ENCODE results near the gene NMNAT2.

The NMNAT2 gene

GRCh38 chr1:183247931-183248330 is 170.2 kb downstream of the NMNAT2 start:
- H3K4me2 ChIP-seq (ENCODE audit: insufficient read depth, low read length, poor library complexity, severe bottlenecking): no peak overlapping the region
- H3K4me1 ChIP-seq (ENCODE audit: control insufficient read depth in 2 of 2, insufficient read depth in 1 of 2, low read depth in 1 of 2, low read length in 2 of 2): no peaks in the 10 kb centered on the region
- no peak overlapping the region for H2BK120ac ChIP-seq (ENCODE audit: low read depth, low read length)
- no CpG with 5 or more reads among the region's 1 CpG for WGBS, 2 donors (ENCODE audit: extremely low coverage in 2 of 2, insufficient read length in 2 of 2, insufficient replicate concordance in 1 of 2)
- no peak overlapping the region for H3K4me3 ChIP-seq (ENCODE audit: low read length in 2 of 2)
- H2BK15ac ChIP-seq (ENCODE audit: low read length): no peak overlapping the region
- no peak overlapping the region for H2AK5ac ChIP-seq (ENCODE audit: low read depth, low read length)
- no peak overlapping the region for H2AFZ ChIP-seq (ENCODE audit: low read length)
- no peak overlapping the region for H3K4ac ChIP-seq (ENCODE audit: low read length)
- H3K27ac ChIP-seq (replicated peaks; ENCODE audit: low read length): no peak overlapping the region
- H3K79me1 ChIP-seq (ENCODE audit: low read depth, low read length): no peaks in the 10 kb centered on the region
- no peaks in the 10 kb centered on the region for H3K36me3 ChIP-seq (replicated peaks in 1 of 2; ENCODE audit: control insufficient read depth in 2 of 2, insufficient read depth in 2 of 2, low read length in 2 of 2)
- DNase-seq (ENCODE audit: low spot score): no peak
- no peak overlapping the region for H2BK12ac ChIP-seq (ENCODE audit: low read length)
- no peak overlapping the region for H2BK5ac ChIP-seq (ENCODE audit: low read length)
- no peaks in the 10 kb centered on the region for H3K27me3 ChIP-seq (ENCODE audit: control insufficient read depth in 3 of 3, insufficient read depth in 3 of 3, low read depth in 1 of 3, low read length in 3 of 3)
- H3K18ac ChIP-seq (ENCODE audit: low read length): no peak overlapping the region
- no peak overlapping the region for H3K23ac ChIP-seq (ENCODE audit: low read depth, low read length, poor library complexity)
- H3K14ac ChIP-seq (ENCODE audit: low read length): no peak overlapping the region
- no peak overlapping the region for H4K8ac ChIP-seq (ENCODE audit: low read depth, low read length)
- peaks cover 2 to 3% of the 10 kb centered on the region in 2 donors for H3K9me3 ChIP-seq (replicated peaks in 1 of 2; ENCODE audit: control insufficient read depth in 2 of 2, insufficient read depth in 1 of 2, low read depth in 1 of 2, low read length in 2 of 2)
- no peak overlapping the region for H3K9ac ChIP-seq (ENCODE audit: low read depth, low read length, poor library complexity)
- no peak overlapping the region for H4K91ac ChIP-seq (ENCODE audit: low read depth, low read length, poor library complexity)

- no peaks in the 10 kb centered on the region for H3K27me3 ChIP-seq (ENCODE audit: control insufficient read depth in 3 of 3, insufficient read depth in 3 of 3, low read depth in 1 of 3, low read length in 3 of 3)
- WGBS, 2 donors (ENCODE audit: extremely low coverage in 2 of 2, insufficient read length in 2 of 2, insufficient replicate concordance in 1 of 2): no CpG with 5 or more reads among the region's 3 CpGs
These were observed 170.7 kb downstream of the NMNAT2 start for GRCh38 chr1:183247484-183247883.

GRCh38 chr1:183247066-183247465 is 171.1 kb downstream of the NMNAT2 start:
- no peaks in the 10 kb centered on the region for H3K27me3 ChIP-seq (ENCODE audit: control insufficient read depth in 3 of 3, insufficient read depth in 3 of 3, low read depth in 1 of 3, low read length in 3 of 3)
- no peak overlapping the region for H3K23ac ChIP-seq (ENCODE audit: low read depth, low read length, poor library complexity)
- H2BK5ac ChIP-seq (ENCODE audit: low read length): no peak overlapping the region

More at GRCh38 chr1:183247484-183247883, 170.7 kb downstream of the NMNAT2 start:
- H3K4ac ChIP-seq (ENCODE audit: low read length): no peak overlapping the region
- no peaks in the 10 kb centered on the region for H3K79me1 ChIP-seq (ENCODE audit: low read depth, low read length)
- no peak overlapping the region for H2AK5ac ChIP-seq (ENCODE audit: low read depth, low read length)
- no peak overlapping the region for H4K91ac ChIP-seq (ENCODE audit: low read depth, low read length, poor library complexity)
- H3K36me3 ChIP-seq (replicated peaks in 1 of 2; ENCODE audit: control insufficient read depth in 2 of 2, insufficient read depth in 2 of 2, low read length in 2 of 2): no peaks in the 10 kb centered on the region
- H2BK15ac ChIP-seq (ENCODE audit: low read length): no peak overlapping the region
- H2BK120ac ChIP-seq (ENCODE audit: low read depth, low read length): no peak overlapping the region
- no peaks in the 10 kb centered on the region for H3K4me1 ChIP-seq (ENCODE audit: control insufficient read depth in 2 of 2, insufficient read depth in 1 of 2, low read depth in 1 of 2, low read length in 2 of 2)
- no peak overlapping the region for H3K27ac ChIP-seq (replicated peaks; ENCODE audit: low read length)
- H3K23ac ChIP-seq (ENCODE audit: low read depth, low read length, poor library complexity): no peak overlapping the region
- H2AFZ ChIP-seq (ENCODE audit: low read length): no peak overlapping the region
- no peak overlapping the region for H2BK5ac ChIP-seq (ENCODE audit: low read length)
- no peak overlapping the region for H4K8ac ChIP-seq (ENCODE audit: low read depth, low read length)
- H3K14ac ChIP-seq (ENCODE audit: low read length): no peak overlapping the region
- H2BK12ac ChIP-seq (ENCODE audit: low read length): no peak overlapping the region
- H3K4me3 ChIP-seq (ENCODE audit: low read length in 2 of 2): no peak overlapping the region
- no peak overlapping the region for H3K18ac ChIP-seq (ENCODE audit: low read length)
- no peak overlapping the region for H3K9ac ChIP-seq (ENCODE audit: low read depth, low read length, poor library complexity)
- DNase-seq (ENCODE audit: low spot score): no peak
- H3K4me2 ChIP-seq (ENCODE audit: insufficient read depth, low read length, poor library complexity, severe bottlenecking): no peak overlapping the region
- peaks cover 2 to 3% of the 10 kb centered on the region in 2 donors for H3K9me3 ChIP-seq (replicated peaks in 1 of 2; ENCODE audit: control insufficient read depth in 2 of 2, insufficient read depth in 1 of 2, low read depth in 1 of 2, low read length in 2 of 2)

GRCh38 chr1:183246436-183246835 is 171.7 kb downstream of the NMNAT2 start:
- Histone ChIP-seq H2BK5ac (ENCODE audit: low read length) (no peak overlapping the region), H2BK15ac (ENCODE audit: low read length) (no peak overlapping the region), H3K14ac (ENCODE audit: low read length) (no peak overlapping the region), H3K23ac (ENCODE audit: low read depth, low read length, poor library complexity) (no peak overlapping the region), H3K36me3 (replicated peaks in 1 of 2; ENCODE audit: control insufficient read depth in 2 of 2, insufficient read depth in 2 of 2, low read length in 2 of 2) (no peaks in the 10 kb centered on the region), H3K9ac (ENCODE audit: low read depth, low read length, poor library complexity) (no peak overlapping the region), H2AFZ (ENCODE audit: low read length) (no peak overlapping the region), H3K4me2 (ENCODE audit: insufficient read depth, low read length, poor library complexity, severe bottlenecking) (no peak overlapping the region), H3K4ac (ENCODE audit: low read length) (no peak overlapping the region), H3K27me3 (ENCODE audit: control insufficient read depth in 3 of 3, insufficient read depth in 3 of 3, low read depth in 1 of 3, low read length in 3 of 3) (no peaks in the 10 kb centered on the region), H2AK5ac (ENCODE audit: low read depth, low read length) (no peak overlapping the region), H3K27ac (replicated peaks; ENCODE audit: low read length) (no peak overlapping the region), H3K18ac (ENCODE audit: low read length) (no peak overlapping the region), H2BK12ac (ENCODE audit: low read length) (no peak overlapping the region), H3K79me1 (ENCODE audit: low read depth, low read length) (no peaks in the 10 kb centered on the region), H4K91ac (ENCODE audit: low read depth, low read length, poor library complexity) (no peak overlapping the region), H4K8ac (ENCODE audit: low read depth, low read length) (no peak overlapping the region), H2BK120ac (ENCODE audit: low read depth, low read length) (no peak overlapping the region), H3K4me1 (ENCODE audit: control insufficient read depth in 2 of 2, insufficient read depth in 1 of 2, low read depth in 1 of 2, low read length in 2 of 2) (no peaks in the 10 kb centered on the region), H3K9me3 (replicated peaks in 1 of 2; ENCODE audit: control insufficient read depth in 2 of 2, insufficient read depth in 1 of 2, low read depth in 1 of 2, low read length in 2 of 2) (peaks cover 0 to 3% of the 10 kb centered on the region in 2 donors), H3K4me3 (ENCODE audit: low read length in 2 of 2) (no peak overlapping the region)
- no peak for DNase-seq (ENCODE audit: low spot score)

More at GRCh38 chr1:183247066-183247465, 171.1 kb downstream of the NMNAT2 start:
- H3K79me1 ChIP-seq (ENCODE audit: low read depth, low read length): no peaks in the 10 kb centered on the region
- no peak overlapping the region for H3K9ac ChIP-seq (ENCODE audit: low read depth, low read length, poor library complexity)
- no peak overlapping the region for H3K4me2 ChIP-seq (ENCODE audit: insufficient read depth, low read length, poor library complexity, severe bottlenecking)
- no peak overlapping the region for H4K91ac ChIP-seq (ENCODE audit: low read depth, low read length, poor library complexity)
- H2BK15ac ChIP-seq (ENCODE audit: low read length): no peak overlapping the region
- no peak overlapping the region for H3K4ac ChIP-seq (ENCODE audit: low read length)
- no peak overlapping the region for H2AFZ ChIP-seq (ENCODE audit: low read length)
- H2BK12ac ChIP-seq (ENCODE audit: low read length): no peak overlapping the region
- H3K9me3 ChIP-seq (replicated peaks in 1 of 2; ENCODE audit: control insufficient read depth in 2 of 2, insufficient read depth in 1 of 2, low read depth in 1 of 2, low read length in 2 of 2): peaks cover 2 to 3% of the 10 kb centered on the region in 2 donors
- H3K18ac ChIP-seq (ENCODE audit: low read length): no peak overlapping the region
- no peak for DNase-seq (ENCODE audit: low spot score)
- no peaks in the 10 kb centered on the region for H3K4me1 ChIP-seq (ENCODE audit: control insufficient read depth in 2 of 2, insufficient read depth in 1 of 2, low read depth in 1 of 2, low read length in 2 of 2)
- no peak overlapping the region for H2AK5ac ChIP-seq (ENCODE audit: low read depth, low read length)
- no peak overlapping the region for H2BK120ac ChIP-seq (ENCODE audit: low read depth, low read length)
- H3K14ac ChIP-seq (ENCODE audit: low read length): no peak overlapping the region
- WGBS, 2 donors (ENCODE audit: extremely low coverage in 2 of 2, insufficient read length in 2 of 2, insufficient replicate concordance in 1 of 2): no CpG with 5 or more reads among the region's 11 CpGs
- H3K4me3 ChIP-seq (ENCODE audit: low read length in 2 of 2): no peak overlapping the region
- no peak overlapping the region for H4K8ac ChIP-seq (ENCODE audit: low read depth, low read length)
- H3K36me3 ChIP-seq (replicated peaks in 1 of 2; ENCODE audit: control insufficient read depth in 2 of 2, insufficient read depth in 2 of 2, low read length in 2 of 2): no peaks in the 10 kb centered on the region
- H3K27ac ChIP-seq (replicated peaks; ENCODE audit: low read length): no peak overlapping the region
